C4-2B (cell line): ENCODE data around the gene RTN3.

Experiments
- H3K27ac ChIP-seq: fragments of 450-650 bp; 2 replicates; pipeline ENCODE4 v1.5.1; 2017
- ZFX ChIP-seq: fragments of 450-650 bp; IDR thresholded peaks from 2 replicates; pipeline ENCODE4 v1.6.1; 2017
- TF ChIP-seq, protein P1 (sequence below): fragments of 450-650 bp; conservative IDR thresholded peaks from 2 replicates; pipeline ENCODE4 v1.5.1; 2017; ENCODE audit warnings: mild to moderate bottlenecking

The RTN3 gene

DNA sequence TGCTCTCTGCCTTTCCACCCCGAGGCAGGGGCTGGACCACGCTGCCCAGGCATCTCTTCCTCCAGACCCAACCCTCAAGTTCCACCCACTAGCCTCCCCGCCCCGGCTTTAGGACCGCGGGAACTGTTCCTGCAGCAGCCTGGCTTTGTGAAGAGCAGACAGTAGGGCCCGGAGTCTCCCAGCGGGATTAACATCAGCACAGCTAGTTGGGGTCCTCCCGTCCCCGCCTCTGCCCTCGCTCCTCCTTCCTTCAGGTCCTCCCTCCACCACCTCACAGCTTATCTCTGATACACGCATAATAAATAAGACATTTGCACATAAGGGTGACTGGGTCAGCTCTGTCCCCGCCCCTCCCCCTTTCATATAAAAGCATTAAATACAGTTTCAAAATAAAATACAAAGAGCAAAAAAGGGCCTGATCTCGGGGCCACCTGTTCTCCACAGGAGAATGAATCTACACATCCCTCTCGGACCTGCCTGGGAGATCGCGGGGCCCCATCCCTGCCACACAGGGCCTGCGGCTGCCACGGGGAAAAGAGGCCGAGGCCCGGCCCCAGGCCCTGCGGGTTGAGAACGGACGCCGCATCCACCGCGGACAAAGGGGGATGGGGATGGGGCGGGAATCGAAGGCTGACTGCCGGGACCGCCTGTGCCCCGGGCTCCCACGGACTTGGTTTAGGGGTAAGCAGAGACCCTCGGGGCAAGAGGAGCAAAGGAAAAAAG, 80.8 kb downstream of the RTN3 start:
- no peak overlapping the region for H3K27ac ChIP-seq
- TF ChIP-seq ZFX, result no peak
- TF ChIP-seq, protein P1, sequence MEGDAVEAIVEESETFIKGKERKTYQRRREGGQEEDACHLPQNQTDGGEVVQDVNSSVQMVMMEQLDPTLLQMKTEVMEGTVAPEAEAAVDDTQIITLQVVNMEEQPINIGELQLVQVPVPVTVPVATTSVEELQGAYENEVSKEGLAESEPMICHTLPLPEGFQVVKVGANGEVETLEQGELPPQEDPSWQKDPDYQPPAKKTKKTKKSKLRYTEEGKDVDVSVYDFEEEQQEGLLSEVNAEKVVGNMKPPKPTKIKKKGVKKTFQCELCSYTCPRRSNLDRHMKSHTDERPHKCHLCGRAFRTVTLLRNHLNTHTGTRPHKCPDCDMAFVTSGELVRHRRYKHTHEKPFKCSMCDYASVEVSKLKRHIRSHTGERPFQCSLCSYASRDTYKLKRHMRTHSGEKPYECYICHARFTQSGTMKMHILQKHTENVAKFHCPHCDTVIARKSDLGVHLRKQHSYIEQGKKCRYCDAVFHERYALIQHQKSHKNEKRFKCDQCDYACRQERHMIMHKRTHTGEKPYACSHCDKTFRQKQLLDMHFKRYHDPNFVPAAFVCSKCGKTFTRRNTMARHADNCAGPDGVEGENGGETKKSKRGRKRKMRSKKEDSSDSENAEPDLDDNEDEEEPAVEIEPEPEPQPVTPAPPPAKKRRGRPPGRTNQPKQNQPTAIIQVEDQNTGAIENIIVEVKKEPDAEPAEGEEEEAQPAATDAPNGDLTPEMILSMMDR, result no peak

DNA sequence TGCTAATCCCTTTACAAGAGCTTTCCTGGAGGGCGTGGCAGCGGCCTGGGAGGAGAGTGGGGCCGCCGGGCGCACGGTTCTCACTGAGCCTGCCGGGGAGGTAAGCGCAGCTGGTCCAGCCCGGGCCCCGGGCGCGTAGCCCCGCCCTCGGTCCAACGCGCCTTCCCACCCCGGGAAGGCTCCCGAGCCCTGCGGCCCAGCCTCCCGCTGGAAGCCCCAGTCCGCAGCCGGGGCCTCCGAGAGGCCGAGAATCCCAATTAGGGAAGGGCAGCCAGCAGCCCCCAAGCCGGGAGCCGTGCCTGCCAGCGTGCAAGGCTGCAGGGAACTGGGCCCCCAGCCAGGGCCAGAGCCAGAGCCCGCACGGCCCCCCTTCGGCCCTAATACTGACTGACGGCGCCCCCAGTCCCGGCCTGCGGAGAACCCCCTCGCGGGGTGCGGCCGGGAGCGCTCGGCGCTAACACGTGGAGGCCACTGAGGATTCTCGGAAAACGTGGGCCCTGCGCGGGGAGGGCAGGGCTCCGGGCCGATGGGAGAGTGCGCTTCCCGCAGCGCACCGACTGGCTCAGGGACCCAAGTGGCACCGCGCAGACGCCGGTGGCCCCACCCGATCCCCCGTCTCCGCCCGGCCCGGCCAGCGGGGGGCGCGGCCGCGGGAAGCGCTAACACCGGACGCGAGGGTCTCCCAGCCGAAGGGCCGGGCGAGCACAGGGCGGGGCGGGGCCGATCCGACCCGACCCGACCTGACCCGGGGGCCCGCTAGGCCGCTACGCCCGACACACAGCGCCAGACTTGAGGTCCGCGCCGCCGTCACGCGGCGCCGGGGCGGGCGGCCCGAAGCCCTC, 81.6 kb downstream of the RTN3 start:
- H3K27ac ChIP-seq, result no peak overlapping the region
- no peak for TF ChIP-seq ZFX
- TF ChIP-seq, protein P1, result no peak

DNA sequence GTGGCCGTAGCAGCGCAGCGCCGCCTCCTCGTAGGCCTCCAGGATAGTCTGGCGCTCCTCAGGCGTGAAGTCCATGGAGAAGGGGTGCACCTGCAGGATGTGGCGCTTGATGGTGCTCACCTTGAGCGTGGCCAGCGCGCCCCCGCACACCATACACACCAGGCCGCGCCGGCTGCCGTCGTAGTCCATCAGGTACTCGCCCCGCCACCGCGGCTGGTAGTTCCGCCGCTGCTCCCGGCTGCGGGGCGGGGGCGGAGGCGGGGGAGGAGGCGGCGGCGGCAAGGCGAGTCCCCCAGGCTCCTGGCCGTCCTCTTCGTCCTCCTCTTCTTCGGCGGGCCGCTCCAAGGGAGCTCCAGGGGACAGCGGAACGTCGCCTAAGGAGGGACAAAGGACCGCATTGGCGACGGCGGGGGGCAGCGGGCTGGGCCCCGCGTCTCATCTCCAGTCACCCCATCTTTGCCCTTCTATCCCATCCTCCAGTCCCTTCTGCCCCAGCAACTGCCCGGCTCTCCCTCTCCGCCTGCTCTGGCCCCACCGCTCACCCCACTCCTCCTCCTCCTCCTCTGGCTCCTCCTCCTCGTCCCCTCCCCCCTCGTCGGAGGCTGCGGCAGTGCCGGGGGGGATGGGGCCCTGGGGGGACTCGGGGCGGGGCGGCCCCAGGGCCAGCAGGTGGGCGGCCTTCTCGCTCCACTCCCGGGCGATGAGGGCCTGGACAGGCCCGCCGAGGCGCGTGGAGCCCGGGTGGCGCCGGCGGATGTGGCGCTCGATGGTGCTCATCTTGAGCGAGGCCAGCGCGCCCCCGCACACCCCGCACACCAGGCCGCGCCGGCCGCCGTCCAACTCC, 82.4 kb downstream of the RTN3 start:
- no peak overlapping the region for H3K27ac ChIP-seq
- TF ChIP-seq ZFX, result no peak
- TF ChIP-seq, protein P1, result no peak

DNA sequence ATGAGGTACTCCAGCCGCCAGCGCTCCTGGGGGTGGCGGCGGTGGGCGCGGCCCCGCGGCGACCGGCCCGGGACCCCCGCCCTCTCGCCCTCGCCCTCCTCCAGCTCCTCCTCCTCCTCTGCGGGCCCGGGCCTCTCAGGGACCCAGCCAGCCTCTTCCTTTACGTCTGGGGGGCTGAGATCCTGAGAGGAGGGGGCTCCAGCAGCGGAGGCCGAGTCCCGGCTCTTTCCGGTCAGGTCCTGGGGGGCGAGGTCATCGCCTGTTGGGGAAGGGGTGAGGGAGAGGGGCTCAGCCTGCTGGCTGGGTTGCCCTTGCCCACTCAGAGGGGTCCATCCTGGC, 83.0 kb downstream of the RTN3 start:
- TF ChIP-seq, protein P1, result no peak
- no peak for TF ChIP-seq ZFX
- H3K27ac ChIP-seq, result no peak overlapping the region

DNA sequence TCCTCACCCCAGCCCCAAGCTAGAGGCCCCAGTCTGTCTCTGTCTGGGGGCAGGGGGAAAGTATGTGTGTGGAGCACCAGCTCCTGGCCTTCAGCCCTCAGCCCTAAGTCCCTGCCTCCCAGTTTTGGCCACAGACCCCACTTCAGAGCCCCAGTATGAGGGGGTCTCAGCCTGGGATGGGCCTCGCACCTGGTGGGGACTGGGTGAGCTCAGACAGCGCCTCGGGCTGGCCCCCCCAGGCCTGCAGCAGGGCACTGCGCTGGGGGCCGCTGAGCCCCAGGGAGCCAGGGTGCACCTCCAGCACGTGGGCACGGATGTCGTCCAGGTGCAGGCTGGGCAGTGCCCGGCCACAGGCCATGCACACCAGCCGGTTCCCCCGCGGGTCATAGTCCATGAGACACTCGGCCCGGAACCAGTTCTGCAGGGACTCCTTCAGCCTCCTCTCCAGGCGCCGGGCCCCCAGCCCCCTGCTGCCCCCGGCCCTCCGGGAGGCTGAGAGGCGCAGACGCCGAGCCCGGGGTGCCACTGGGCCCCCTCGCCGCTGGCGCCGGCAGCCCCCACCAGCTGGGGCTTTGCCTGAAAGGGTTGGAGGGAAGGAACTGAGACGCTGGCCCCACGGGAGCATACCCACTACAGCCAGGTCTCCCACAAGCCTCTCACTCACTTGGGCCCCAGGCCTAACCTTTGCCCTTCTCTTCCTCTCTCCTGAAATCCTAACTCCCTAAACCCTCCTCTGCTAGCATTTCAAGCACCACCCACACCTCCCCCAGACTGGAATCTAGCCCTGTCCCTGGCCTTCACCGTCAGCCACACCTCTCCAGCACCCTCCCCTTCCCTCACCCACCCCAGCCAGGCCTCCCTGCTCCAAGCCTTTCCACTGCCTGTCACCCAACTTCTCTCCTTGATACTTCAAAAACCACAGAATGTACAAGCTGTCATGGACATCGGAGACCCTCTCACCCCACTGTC, 83.7 kb downstream of the RTN3 start:
- no peak overlapping the region for H3K27ac ChIP-seq
- TF ChIP-seq, protein P1, result no peak
- no peak for TF ChIP-seq ZFX

DNA sequence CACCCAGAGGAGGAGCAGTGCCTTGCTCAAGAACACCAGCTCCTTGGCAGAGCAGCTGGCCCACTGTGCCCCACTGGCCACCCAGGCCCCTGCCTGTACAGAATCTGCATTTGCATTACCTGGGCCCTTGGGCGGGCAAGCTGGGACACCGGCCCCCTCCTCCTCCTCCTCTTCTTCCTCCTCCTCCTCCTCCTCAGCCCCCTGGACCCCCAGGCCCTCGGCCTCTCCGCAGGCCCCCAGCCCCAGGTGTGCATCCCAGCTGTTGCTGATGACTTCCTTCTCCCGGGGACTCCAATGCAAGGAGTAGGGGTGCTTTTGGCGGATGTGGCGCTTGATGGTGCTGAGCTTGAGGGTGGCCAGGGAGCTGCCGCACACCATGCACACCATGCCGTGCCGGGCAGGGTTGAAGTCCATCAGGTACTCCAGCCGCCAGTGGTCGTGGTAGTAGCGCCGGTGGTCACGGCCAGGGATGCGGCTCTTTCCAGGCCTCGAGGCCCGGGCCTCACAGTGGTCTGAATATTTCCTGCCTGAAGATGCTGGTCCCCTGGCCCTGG, 84.5 kb downstream of the RTN3 start:
- no peak for TF ChIP-seq ZFX
- TF ChIP-seq, protein P1, result no peak
- no peak overlapping the region for H3K27ac ChIP-seq
